Central memory CD4-positive, alpha-beta T cell (primary cell): ENCODE data around the gene CCDC144A.
"Not testable (repeated sequence)": the region's sequence is repeated elsewhere in the genome, so short reads cannot be mapped to it uniquely, and the experiment has no call there.

Experiments used
- DNase-seq: peaks from one replicate; pipeline ENCODE4 v3.0.0; 2022

Gene CCDC144A

DNA sequence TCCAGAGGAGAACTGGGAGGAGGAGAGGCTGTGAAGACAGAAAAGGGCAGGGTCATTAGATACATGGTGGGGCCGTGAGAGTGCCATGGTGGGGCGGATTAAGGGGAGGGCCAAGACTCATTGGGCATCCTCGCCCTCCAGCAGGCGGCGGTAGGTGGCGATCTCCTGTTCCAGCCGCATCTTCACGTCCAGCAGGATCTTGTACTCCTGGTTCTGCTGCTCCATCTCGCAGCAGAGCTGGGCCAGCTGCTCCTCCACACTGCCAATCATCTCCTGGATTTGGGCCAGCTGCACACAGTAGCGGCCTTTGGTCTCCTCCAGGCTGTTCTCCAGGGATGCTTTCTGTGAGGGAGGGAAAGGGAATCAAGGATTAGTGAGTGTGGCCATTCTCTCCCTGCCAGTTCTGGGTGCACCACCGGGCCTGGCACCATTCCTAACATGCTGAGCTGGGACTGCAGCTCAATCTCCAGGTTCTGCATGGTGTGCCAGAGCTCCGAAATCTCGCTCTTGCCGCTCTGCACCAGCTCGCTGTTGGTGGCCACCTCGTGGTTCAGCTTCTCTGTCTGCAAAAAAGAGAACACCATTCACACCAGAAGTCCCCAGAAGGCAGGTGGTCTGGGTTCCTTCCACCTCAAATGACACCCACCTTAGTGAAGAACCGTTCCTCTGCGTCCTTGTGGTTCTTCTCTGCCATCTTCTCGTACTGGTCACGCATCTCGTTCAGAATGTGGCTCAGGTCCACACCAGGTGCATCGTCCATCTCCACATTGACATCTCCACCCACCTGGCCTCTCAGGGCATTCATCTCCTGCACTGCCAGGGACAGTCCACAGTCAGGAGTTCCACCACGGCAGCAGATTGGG lies 129.0 kb downstream of the CCDC144A start:
- DNase-seq, result no peak

DNA sequence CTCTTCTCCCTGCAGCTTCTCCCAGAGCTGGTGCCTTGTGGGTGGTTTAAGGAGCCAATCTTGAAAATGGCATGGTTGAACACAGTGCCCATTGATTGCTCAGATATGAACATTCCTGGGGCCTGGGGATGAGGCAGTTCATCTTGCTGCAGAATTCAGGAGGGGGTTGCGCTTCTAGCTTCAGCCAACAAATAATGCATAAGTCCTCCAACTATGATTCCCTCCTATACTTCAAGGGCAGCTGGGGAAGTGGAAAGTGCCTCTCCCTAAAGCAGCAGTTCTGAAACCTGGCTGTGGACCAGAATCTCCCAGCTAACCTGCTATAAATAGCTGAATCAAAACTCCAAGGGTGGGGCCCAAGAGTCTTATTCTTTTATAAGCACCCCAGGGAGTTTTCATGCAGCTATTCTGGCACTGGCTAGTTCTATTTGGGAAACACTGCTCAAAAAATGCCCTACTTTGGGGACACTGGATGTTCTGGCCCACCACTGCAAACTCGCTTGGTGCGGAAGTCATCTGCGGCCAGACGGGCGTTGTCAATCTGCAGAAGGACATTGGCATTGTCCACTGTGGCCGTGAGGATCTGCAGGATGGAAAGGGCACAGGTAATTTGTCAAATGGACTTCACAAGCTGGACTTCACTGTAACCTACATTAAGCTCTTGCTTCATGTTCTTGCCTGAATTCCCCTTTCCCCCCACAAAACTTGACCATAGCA lies 130.3 kb downstream of the CCDC144A start:
- DNase-seq, result no peak

DNA sequence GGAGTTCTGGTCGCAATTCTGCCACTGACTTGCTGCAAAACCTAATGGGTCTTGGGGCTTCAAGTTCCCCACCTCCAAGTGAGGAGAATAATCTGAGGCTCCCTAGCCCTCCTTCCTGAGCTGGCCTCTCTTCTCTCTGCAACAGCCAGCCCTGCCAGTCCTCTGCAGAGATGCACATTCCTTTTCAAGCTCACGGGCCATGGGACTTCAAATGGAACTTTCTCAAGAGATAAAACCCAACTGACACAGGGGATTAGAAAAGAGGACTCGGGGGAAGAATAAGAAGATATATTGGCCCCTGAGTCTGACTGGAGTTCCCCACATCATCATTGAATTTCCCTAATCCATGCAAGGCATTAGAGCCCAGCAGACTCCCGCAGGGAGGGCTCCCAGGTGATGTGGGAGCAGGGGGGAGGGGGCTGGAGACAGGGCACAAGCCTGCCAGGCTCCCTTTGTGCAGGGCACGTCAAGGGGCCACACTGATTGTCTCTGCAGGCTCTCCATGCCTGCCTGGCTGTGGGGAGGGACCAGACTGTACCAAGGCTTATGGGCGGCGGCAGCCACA lies 131.0 kb downstream of the CCDC144A start:
- DNase-seq, result no peak

DNA sequence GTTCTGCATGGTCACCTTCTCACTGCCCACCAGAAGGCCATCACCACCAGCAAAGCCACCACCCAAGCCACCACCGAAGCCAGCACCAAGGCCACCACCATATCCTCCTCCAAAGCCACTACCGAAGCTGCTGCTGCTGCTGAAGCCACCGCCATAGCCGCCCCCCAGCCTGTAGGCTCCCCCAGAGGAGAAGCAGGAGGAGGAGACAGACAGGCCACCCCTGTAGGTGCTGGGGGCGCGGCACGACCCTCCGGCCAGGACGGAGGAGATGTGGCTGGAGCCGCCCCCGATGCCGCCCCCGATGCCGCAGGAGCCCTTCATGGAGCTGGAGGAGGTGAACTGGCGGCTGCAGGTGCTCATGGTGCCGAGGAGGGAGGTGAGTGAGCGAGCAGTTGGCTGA lies 132.1 kb downstream of the CCDC144A start:
- DNase-seq, result not testable (repeated sequence)

DNA sequence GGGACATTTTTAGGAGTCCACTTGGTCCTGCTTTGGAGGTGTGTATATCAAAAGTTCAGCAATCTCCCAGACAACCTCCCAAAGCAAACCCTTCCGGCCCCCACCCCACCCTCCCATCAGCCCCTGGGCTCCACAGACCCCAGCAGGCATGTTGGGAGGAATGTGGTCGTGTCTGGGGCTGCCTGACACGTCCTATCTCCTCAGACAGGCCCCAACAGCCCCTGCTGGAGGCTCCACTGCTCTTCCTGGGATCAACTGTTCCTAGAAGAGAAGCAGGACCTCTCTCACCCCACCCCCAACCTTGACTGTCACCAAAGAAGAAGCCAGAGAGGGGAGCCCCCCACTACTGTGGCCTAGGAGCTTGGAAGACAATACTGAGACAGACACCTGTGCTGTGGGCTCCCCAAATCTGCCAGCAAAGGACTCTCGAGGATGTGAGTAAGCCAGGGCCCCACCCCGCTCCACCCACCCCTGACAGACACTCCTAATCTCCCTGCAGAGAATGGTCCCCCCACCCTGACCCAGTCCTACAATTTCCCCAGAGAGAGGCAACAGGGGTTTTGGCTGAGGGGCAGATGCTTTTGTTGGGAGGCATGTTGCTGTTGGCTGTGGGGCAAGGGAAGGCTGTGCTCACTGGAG lies 133.8 kb downstream of the CCDC144A start:
- not testable (repeated sequence) for DNase-seq
